Tibial nerve (tissue), 4 donors: Measurements from ENCODE around the gene ITGA5. TPM values are rescaled to one million over a fixed set of nuclear protein-coding genes. Genes with fewer than 3 reads are reported as not detected.
A peak's percentile ranks its signal among the peaks of the same experiment; 100 is the strongest.

Source experiments
- DNase-seq, 2 donors: peaks; one replicate each; pipeline ENCODE4 v3.0.0-alpha.2; 2019; ENCODE audit warnings: low spot score in 2 of 2
- H3K27ac ChIP-seq, 4 donors: fragments of 200-600 bp; sonication (generic) in 3 of 4; one replicate each; pipeline ENCODE4 v1.5.1; 2017 to 2019; ENCODE audit warnings: mild to moderate bottlenecking in 1 of 4
- H3K27me3 ChIP-seq, 2 donors: fragments of 200-600 bp; sonication (generic) in 1 of 2; one replicate each; pipeline versions ENCODE4 v1.5.1 to v1.6.0; 2017 to 2019
- H3K36me3 ChIP-seq, 3 donors: fragments of 200-600 bp; sonication (generic); one replicate each; pipeline ENCODE4 v1.5.1; 2018 to 2019
- H3K4me1 ChIP-seq, 4 donors: fragments of 200-600 bp; sonication (generic) in 3 of 4; one replicate each; pipeline ENCODE4 v1.5.1; 2017 to 2019
- H3K4me3 ChIP-seq, 4 donors: fragments of 200-600 bp; sonication (generic) in 3 of 4; one replicate each; pipeline ENCODE4 v1.5.1; 2017 to 2019; ENCODE audit warnings: mild to moderate bottlenecking in 1 of 4, moderate library complexity in 1 of 4
- H3K9me3 ChIP-seq, 4 donors: fragments of 200-600 bp; sonication (generic) in 3 of 4; one replicate each; pipeline ENCODE4 v1.5.1; 2017 to 2019
- CTCF ChIP-seq, 5 experiments: fragments of 200-600 bp in 3 of 5; fragments of 450-650 bp in 2 of 5; sonication (generic) in 3 of 5; IDR thresholded peaks; one replicate each; pipeline ENCODE4 v1.5.1; 2016 to 2019; ENCODE audit warnings: antibody characterized with exemption in 5 of 5, mild to moderate bottlenecking in 3 of 5, moderate library complexity in 2 of 5
- EP300 ChIP-seq, 2 donors: sonication (generic); formaldehyde crosslinking; IDR thresholded peaks; one replicate each; pipeline ENCODE4 v1.6.1; 2017; ENCODE audit warnings: antibody characterized with exemption in 2 of 2, mild to moderate bottlenecking in 1 of 2
- POLR2A ChIP-seq, 2 donors: fragments of 450-650 bp; IDR thresholded peaks; one replicate each; pipeline ENCODE4 v1.6.1; 2017; ENCODE audit warnings: antibody characterized with exemption in 2 of 2, mild to moderate bottlenecking in 2 of 2, moderate library complexity in 2 of 2
- WGBS, 2 donors: methylation state at CpG; one replicate each; pipeline ENCODE4 v1.1.5; 2018; 5-methylcytosine and 5-hydroxymethylcytosine counted together
- total RNA-seq, 4 donors: library from RNA; depleted of rRNA; stranded (reverse); fragments of >200 nt; gene quantifications; one replicate each; pipeline ENCODE4 v1.1.0, GENCODE V29; 2016

The ITGA5 gene
- total RNA-seq, 4 donors from 2014 or later, result 73.6 to 145 (median 123) TPM

- Histone ChIP-seq H3K27me3 (no peaks in the 10 kb centered on the region), H3K27ac (peak overlapping the region in 2 of 4 donors; percentile 91 to 95), H3K4me1 (peaks cover 0 to 43% (median 13%) of the 10 kb centered on the region in 4 donors), H3K9me3 (no peaks in the 10 kb centered on the region), H3K4me3 (no peak overlapping the region), H3K36me3 (no peaks in the 10 kb centered on the region)
- peak; percentile 55 to 75 for DNase-seq
- peak in 1 of 2 donors; percentile 12 for TF ChIP-seq EP300 (IDR thresholded peaks at IDR 0.05)
- peak; percentile 61 to 81 (median 73) for TF ChIP-seq CTCF (IDR thresholded peaks at IDR 0.05)
- no peak for TF ChIP-seq POLR2A (IDR thresholded peaks at IDR 0.05)
- WGBS, 2 donors, result 51 to 53% methylated on average over 16 of the region's 16 CpGs
Observed at GRCh38 chr12:54360717-54361456, 58.2 kb downstream of the ITGA5 start.

GRCh38 chr12:54359762-54360351, 59.2 kb downstream of the ITGA5 start:
- WGBS, 2 donors, result 49 to 50% methylated on average over 9 of the region's 9 CpGs
- Histone ChIP-seq H3K36me3 (no peaks in the 10 kb centered on the region), H3K4me3 (peak overlapping the region; percentile 40 to 59 (median 57)), H3K27ac (peak overlapping the region; percentile 78 to 95 (median 86)), H3K9me3 (no peaks in the 10 kb centered on the region), H3K4me1 (peaks cover 0 to 49% (median 13%) of the 10 kb centered on the region in 4 donors), H3K27me3 (no peaks in the 10 kb centered on the region)
- TF ChIP-seq CTCF (IDR thresholded peaks at IDR 0.05) (no peak), POLR2A (IDR thresholded peaks at IDR 0.05) (no peak), EP300 (IDR thresholded peaks at IDR 0.05) (no peak)
- no peak for DNase-seq

GRCh38 chr12:54358945-54359761, 59.9 kb downstream of the ITGA5 start:
- Histone ChIP-seq H3K4me1 (peaks cover 0 to 49% (median 13%) of the 10 kb centered on the region in 4 donors), H3K27me3 (no peaks in the 10 kb centered on the region), H3K36me3 (no peaks in the 10 kb centered on the region), H3K9me3 (no peaks in the 10 kb centered on the region), H3K4me3 (peak overlapping the region; percentile 40 to 59 (median 57)), H3K27ac (peak overlapping the region; percentile 78 to 95 (median 86))
- peak; percentile 90 to 97 for DNase-seq
- TF ChIP-seq EP300 (IDR thresholded peaks at IDR 0.05) (peak; percentile 54 to 88), POLR2A (IDR thresholded peaks at IDR 0.05) (peak in 1 of 2 donors; percentile 61), CTCF (IDR thresholded peaks at IDR 0.05) (peak in 2 of 5 experiments; percentile 18 to 61)
- WGBS, 2 donors, result 1% methylated on average over 40 of the region's 40 CpGs

- Histone ChIP-seq H3K27ac (peak overlapping the region; percentile 78 to 95 (median 86)), H3K4me3 (peak overlapping the region; percentile 40 to 59 (median 57)), H3K9me3 (no peaks in the 10 kb centered on the region), H3K4me1 (peaks cover 0 to 51% (median 13%) of the 10 kb centered on the region in 4 donors), H3K27me3 (no peaks in the 10 kb centered on the region), H3K36me3 (no peaks in the 10 kb centered on the region)
- no peak for TF ChIP-seq CTCF (IDR thresholded peaks at IDR 0.05)
- no peak for TF ChIP-seq EP300 (IDR thresholded peaks at IDR 0.05)
- TF ChIP-seq POLR2A (IDR thresholded peaks at IDR 0.05), result no peak
- WGBS, 2 donors, result 7% methylated on average over 15 of the region's 15 CpGs
- DNase-seq, result no peak
Observed at GRCh38 chr12:54358191-54358944, 60.7 kb downstream of the ITGA5 start.
